Measurements from ENCODE around the gene WDR45. TPM values are rescaled to one million over a fixed set of nuclear protein-coding genes. Genes with fewer than 3 reads are reported as not detected.

The WDR45 gene
- total RNA-seq, 1 experiment from 2014 or later: 21.4 TPM

- Histone ChIP-seq H3K27me3 (replicated peaks) (no peaks in the 10 kb centered on the region), H3K4me3 (no peak overlapping the region), H3K4me1 (replicated peaks) (peaks cover 4% of the 10 kb centered on the region; the same call in 1 of the 2 replicates), H3K27ac (no peak overlapping the region), H3K9me3 (replicated peaks) (no peaks in the 10 kb centered on the region), H3K36me3 (no peaks in the 10 kb centered on the region)
- DNase-seq (ENCODE audit: low read depth in 1 of 2, low spot score in 2 of 2): no peak
These were observed 22.5 kb upstream of the WDR45 start for GRCh38 chrX:49102190-49102589.

GRCh38 chrX:49101629-49101984, 21.9 kb upstream of the WDR45 start:
- no peak overlapping the region for H3K27ac ChIP-seq
- no peaks in the 10 kb centered on the region for H3K36me3 ChIP-seq
- no peaks in the 10 kb centered on the region for H3K9me3 ChIP-seq (replicated peaks)
- peaks cover 4% of the 10 kb centered on the region; the same call in 1 of the 2 replicates for H3K4me1 ChIP-seq (replicated peaks)
- H3K4me3 ChIP-seq: peak overlapping the region; percentile 62
- no peak for DNase-seq (ENCODE audit: low read depth in 1 of 2, low spot score in 2 of 2)
- no peaks in the 10 kb centered on the region for H3K27me3 ChIP-seq (replicated peaks)

GRCh38 chrX:49100704-49101628, 21.3 kb upstream of the WDR45 start:
- peak overlapping the region; percentile 9; the same call in 1 of the 2 replicates for H3K27ac ChIP-seq
- H3K36me3 ChIP-seq: no peaks in the 10 kb centered on the region
- no peaks in the 10 kb centered on the region for H3K9me3 ChIP-seq (replicated peaks)
- DNase-seq (ENCODE audit: low read depth in 1 of 2, low spot score in 2 of 2): peak; percentile 81 to 88
- peak overlapping the region; percentile 62 for H3K4me3 ChIP-seq
- no peaks in the 10 kb centered on the region for H3K27me3 ChIP-seq (replicated peaks)
- peaks cover 4% of the 10 kb centered on the region; the same call in 1 of the 2 replicates for H3K4me1 ChIP-seq (replicated peaks)

GRCh38 chrX:49096419-49096818, 16.7 kb upstream of the WDR45 start:
- Histone ChIP-seq H3K4me3 (no peak overlapping the region), H3K9me3 (replicated peaks) (no peaks in the 10 kb centered on the region), H3K27me3 (replicated peaks) (no peaks in the 10 kb centered on the region), H3K36me3 (no peaks in the 10 kb centered on the region), H3K27ac (no peak overlapping the region), H3K4me1 (replicated peaks) (peaks cover 1% of the 10 kb centered on the region; the same call in 1 of the 2 replicates)
- DNase-seq (ENCODE audit: low read depth in 1 of 2, low spot score in 2 of 2): no peak

- Histone ChIP-seq H3K27ac (no peak overlapping the region), H3K4me3 (no peak overlapping the region), H3K4me1 (replicated peaks) (no peaks in the 10 kb centered on the region), H3K27me3 (replicated peaks) (no peaks in the 10 kb centered on the region), H3K9me3 (replicated peaks) (no peaks in the 10 kb centered on the region), H3K36me3 (no peaks in the 10 kb centered on the region)
- no peak for DNase-seq (ENCODE audit: low read depth in 1 of 2, low spot score in 2 of 2)
These were observed 9.9 kb upstream of the WDR45 start for GRCh38 chrX:49089553-49089952.

- Histone ChIP-seq H3K4me3 (no peak overlapping the region), H3K4me1 (replicated peaks) (0 out of 2 replicates have a peak, but pooled peaks cover 3% of the 10 kb centered on the region), H3K36me3 (peaks cover 3% of the 10 kb centered on the region; the same call in 1 of the 2 replicates), H3K9me3 (replicated peaks) (no peaks in the 10 kb centered on the region), H3K27me3 (replicated peaks) (no peaks in the 10 kb centered on the region), H3K27ac (no peak overlapping the region)
- DNase-seq (ENCODE audit: low read depth in 1 of 2, low spot score in 2 of 2): no peak
These were observed 2.7 kb upstream of the WDR45 start for GRCh38 chrX:49082271-49082871.

GRCh38 chrX:49077941-49078340, 1.7 kb downstream of the WDR45 start:
- H3K36me3 ChIP-seq: peaks cover 11% of the 10 kb centered on the region; the same call in 1 of the 2 replicates
- DNase-seq (ENCODE audit: low read depth in 1 of 2, low spot score in 2 of 2): no peak
- peaks cover 8% of the 10 kb centered on the region for H3K4me1 ChIP-seq (replicated peaks)
- H3K9me3 ChIP-seq (replicated peaks): no peaks in the 10 kb centered on the region
- no peak overlapping the region for H3K4me3 ChIP-seq
- no peak overlapping the region for H3K27ac ChIP-seq
- no peaks in the 10 kb centered on the region for H3K27me3 ChIP-seq (replicated peaks)

- H3K4me1 ChIP-seq (replicated peaks): peaks cover 8% of the 10 kb centered on the region
- no peak for DNase-seq (ENCODE audit: low read depth in 1 of 2, low spot score in 2 of 2)
- H3K27ac ChIP-seq: no peak overlapping the region
- H3K4me3 ChIP-seq: no peak overlapping the region
- no peaks in the 10 kb centered on the region for H3K27me3 ChIP-seq (replicated peaks)
- H3K36me3 ChIP-seq: peaks cover 11% of the 10 kb centered on the region; the same call in 1 of the 2 replicates
- no peaks in the 10 kb centered on the region for H3K9me3 ChIP-seq (replicated peaks)
These were observed 4.3 kb downstream of the WDR45 start for GRCh38 chrX:49075347-49075746.

- peaks cover 11% of the 10 kb centered on the region; the same call in 1 of the 2 replicates for H3K36me3 ChIP-seq
- peak; percentile 76 to 90 for DNase-seq (ENCODE audit: low read depth in 1 of 2, low spot score in 2 of 2)
- peaks cover 5% of the 10 kb centered on the region for H3K4me1 ChIP-seq (replicated peaks)
- H3K27ac ChIP-seq: peak within 1 kb of the TSS; percentile 76
- no peaks in the 10 kb centered on the region for H3K27me3 ChIP-seq (replicated peaks)
- no peaks in the 10 kb centered on the region for H3K9me3 ChIP-seq (replicated peaks)
- peak within 1 kb of the TSS; percentile 64 for H3K4me3 ChIP-seq
These were observed 5.8 kb downstream of the WDR45 start, which contains the start of gene PRAF2 for GRCh38 chrX:49073601-49074575. TSS of gene PRAF2 (minus strand) at chrX:49074002. CDS start at chrX:49073987, 15 bp downstream.

GRCh38 chrX:49072712-49073095, 7.0 kb downstream of the WDR45 start:
- DNase-seq (ENCODE audit: low read depth in 1 of 2, low spot score in 2 of 2): no peak
- no peaks in the 10 kb centered on the region for H3K9me3 ChIP-seq (replicated peaks)

GRCh38 chrX:49071877-49072711, 7.6 kb downstream of the WDR45 start:
- H3K9me3 ChIP-seq (replicated peaks): no peaks in the 10 kb centered on the region
- no peak overlapping the region for H3K27ac ChIP-seq
- H3K4me3 ChIP-seq: no peak overlapping the region
- H3K27me3 ChIP-seq (replicated peaks): no peaks in the 10 kb centered on the region
- H3K4me1 ChIP-seq (replicated peaks): peaks cover 5% of the 10 kb centered on the region
- peaks cover 8% of the 10 kb centered on the region; the same call in 1 of the 2 replicates for H3K36me3 ChIP-seq
- DNase-seq (ENCODE audit: low read depth in 1 of 2, low spot score in 2 of 2): no peak

More at GRCh38 chrX:49072712-49073095, 7.0 kb downstream of the WDR45 start:
- H3K27me3 ChIP-seq (replicated peaks): no peaks in the 10 kb centered on the region
- H3K4me3 ChIP-seq: peak overlapping the region; percentile 64; the same call in 1 of the 2 replicates
- no peak overlapping the region for H3K27ac ChIP-seq
- H3K4me1 ChIP-seq (replicated peaks): peaks cover 5% of the 10 kb centered on the region
- peaks cover 11% of the 10 kb centered on the region; the same call in 1 of the 2 replicates for H3K36me3 ChIP-seq

- H3K9me3 ChIP-seq (replicated peaks): no peaks in the 10 kb centered on the region
- no peak for DNase-seq (ENCODE audit: low read depth in 1 of 2, low spot score in 2 of 2)
- H3K36me3 ChIP-seq: peaks cover 8% of the 10 kb centered on the region; the same call in 1 of the 2 replicates
- H3K27me3 ChIP-seq (replicated peaks): no peaks in the 10 kb centered on the region
- no peak overlapping the region for H3K27ac ChIP-seq
- no peak overlapping the region for H3K4me3 ChIP-seq
- peaks cover 5% of the 10 kb centered on the region for H3K4me1 ChIP-seq (replicated peaks)
These were observed 8.7 kb downstream of the WDR45 start for GRCh38 chrX:49070988-49071387.
